Measurements from ENCODE around the gene FADS6.

- TF ChIP-seq, protein P1, sequence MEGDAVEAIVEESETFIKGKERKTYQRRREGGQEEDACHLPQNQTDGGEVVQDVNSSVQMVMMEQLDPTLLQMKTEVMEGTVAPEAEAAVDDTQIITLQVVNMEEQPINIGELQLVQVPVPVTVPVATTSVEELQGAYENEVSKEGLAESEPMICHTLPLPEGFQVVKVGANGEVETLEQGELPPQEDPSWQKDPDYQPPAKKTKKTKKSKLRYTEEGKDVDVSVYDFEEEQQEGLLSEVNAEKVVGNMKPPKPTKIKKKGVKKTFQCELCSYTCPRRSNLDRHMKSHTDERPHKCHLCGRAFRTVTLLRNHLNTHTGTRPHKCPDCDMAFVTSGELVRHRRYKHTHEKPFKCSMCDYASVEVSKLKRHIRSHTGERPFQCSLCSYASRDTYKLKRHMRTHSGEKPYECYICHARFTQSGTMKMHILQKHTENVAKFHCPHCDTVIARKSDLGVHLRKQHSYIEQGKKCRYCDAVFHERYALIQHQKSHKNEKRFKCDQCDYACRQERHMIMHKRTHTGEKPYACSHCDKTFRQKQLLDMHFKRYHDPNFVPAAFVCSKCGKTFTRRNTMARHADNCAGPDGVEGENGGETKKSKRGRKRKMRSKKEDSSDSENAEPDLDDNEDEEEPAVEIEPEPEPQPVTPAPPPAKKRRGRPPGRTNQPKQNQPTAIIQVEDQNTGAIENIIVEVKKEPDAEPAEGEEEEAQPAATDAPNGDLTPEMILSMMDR (IDR thresholded peaks at IDR 0.05): no peak
- no peak for TF ChIP-seq POLR2A (IDR thresholded peaks at IDR 0.05)
Measured at GRCh38 chr17:74921769-74922168, 28.3 kb upstream of the FADS6 start.
